ENCODE data around the gene ZDHHC14.

DNA sequence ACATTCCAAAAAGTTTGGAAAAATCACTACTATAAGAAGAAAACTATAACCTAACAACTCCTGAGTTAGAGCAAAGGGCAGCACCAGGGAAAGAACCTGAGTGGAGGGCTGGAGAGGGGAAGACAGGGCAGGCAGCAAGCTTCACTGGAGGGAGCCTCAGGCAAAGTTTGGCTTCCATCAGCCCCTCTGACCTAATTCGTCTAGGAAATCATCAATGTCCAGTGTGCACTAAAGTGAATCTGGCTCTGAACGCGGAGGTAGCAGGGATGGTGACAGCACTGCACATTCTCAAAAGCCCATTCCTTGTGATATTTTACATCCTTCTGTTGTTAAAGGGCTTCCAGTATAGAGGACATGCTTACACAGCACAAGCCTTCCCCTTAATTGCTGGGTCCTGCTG lies 87.1 kb downstream of the ZDHHC14 start:
- TF ChIP-seq, protein P1, sequence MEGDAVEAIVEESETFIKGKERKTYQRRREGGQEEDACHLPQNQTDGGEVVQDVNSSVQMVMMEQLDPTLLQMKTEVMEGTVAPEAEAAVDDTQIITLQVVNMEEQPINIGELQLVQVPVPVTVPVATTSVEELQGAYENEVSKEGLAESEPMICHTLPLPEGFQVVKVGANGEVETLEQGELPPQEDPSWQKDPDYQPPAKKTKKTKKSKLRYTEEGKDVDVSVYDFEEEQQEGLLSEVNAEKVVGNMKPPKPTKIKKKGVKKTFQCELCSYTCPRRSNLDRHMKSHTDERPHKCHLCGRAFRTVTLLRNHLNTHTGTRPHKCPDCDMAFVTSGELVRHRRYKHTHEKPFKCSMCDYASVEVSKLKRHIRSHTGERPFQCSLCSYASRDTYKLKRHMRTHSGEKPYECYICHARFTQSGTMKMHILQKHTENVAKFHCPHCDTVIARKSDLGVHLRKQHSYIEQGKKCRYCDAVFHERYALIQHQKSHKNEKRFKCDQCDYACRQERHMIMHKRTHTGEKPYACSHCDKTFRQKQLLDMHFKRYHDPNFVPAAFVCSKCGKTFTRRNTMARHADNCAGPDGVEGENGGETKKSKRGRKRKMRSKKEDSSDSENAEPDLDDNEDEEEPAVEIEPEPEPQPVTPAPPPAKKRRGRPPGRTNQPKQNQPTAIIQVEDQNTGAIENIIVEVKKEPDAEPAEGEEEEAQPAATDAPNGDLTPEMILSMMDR (IDR thresholded peaks at IDR 0.05) = no peak
- no peak for TF ChIP-seq POLR2A (IDR thresholded peaks at IDR 0.05)

Data from Peyer's patch (tissue), 4 donors.